GM12874 (cell line): ENCODE data around the gene TMEM182.

Experiments
- TF ChIP-seq, protein P1 (sequence below): IDR thresholded peaks from 2 replicates; pipeline ENCODE4 v1.5.1; 2011; ENCODE audit warnings: low read depth, mild to moderate bottlenecking, control low read depth, low read length, moderate library complexity; ENCODE audit not compliant: insufficient read depth

TMEM182 gene

DNA sequence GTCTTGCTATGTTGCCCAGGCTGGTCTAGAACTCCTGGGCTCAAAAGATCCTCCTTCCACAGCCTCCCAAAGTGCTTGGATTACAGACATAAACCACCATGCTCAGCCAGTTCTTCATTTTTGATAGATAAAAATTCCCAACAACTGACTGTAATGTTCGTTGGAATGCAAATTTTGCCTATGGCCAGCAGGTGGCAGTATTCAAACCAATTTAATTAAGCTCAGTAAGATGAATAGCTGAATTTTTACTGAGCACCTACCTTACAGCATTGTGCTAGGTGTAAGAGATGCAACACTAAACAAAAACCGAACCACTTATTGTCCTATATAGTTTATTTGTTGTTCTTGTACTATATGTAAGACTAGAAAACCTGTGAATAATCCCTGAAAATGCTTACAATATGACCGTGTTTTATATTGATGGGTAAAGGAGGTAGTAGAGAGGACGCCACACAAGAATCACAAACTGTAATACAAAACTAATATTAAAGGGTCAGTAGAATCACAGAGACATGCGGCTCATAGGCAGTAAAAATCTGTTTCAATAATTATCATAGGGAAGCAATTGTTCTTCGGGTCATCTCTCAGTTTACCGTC, 8.2 kb upstream of the TMEM182 start:
- TF ChIP-seq, protein P1, sequence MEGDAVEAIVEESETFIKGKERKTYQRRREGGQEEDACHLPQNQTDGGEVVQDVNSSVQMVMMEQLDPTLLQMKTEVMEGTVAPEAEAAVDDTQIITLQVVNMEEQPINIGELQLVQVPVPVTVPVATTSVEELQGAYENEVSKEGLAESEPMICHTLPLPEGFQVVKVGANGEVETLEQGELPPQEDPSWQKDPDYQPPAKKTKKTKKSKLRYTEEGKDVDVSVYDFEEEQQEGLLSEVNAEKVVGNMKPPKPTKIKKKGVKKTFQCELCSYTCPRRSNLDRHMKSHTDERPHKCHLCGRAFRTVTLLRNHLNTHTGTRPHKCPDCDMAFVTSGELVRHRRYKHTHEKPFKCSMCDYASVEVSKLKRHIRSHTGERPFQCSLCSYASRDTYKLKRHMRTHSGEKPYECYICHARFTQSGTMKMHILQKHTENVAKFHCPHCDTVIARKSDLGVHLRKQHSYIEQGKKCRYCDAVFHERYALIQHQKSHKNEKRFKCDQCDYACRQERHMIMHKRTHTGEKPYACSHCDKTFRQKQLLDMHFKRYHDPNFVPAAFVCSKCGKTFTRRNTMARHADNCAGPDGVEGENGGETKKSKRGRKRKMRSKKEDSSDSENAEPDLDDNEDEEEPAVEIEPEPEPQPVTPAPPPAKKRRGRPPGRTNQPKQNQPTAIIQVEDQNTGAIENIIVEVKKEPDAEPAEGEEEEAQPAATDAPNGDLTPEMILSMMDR = peak; percentile 52; the same call in 1 of the 2 replicates

DNA sequence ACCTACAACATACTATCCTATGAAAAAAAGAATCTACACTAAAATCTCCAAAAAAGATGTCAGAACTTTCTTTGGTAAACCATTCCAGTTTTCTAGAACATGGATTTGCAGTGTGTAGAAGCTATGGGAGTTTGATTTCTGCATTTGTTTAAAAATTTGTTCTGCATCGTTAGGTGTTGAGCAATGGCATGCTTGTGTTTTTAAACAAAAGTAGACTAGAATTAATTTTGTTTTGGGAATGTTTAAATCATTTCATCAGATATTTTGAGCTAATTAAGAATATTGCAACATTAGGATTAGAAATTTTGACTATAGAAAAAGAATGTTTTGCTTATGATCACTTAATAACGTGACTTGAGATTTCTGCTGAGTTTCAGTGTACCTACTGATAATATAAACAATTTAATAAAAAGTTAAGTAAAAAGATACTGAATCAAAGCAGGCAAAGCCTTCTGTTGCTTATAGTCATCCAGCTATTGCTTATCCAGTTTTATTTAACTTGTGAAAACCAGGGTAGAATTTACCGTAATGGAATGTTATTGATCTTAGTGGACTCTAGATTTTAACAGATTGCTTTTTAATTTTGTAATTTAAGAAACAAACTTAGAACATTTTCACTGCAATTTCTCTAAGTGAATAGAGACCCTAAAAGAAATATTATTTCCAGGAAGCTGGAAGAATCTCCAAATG, 7.2 kb upstream of the TMEM182 start:
- TF ChIP-seq, protein P1 = no peak

DNA sequence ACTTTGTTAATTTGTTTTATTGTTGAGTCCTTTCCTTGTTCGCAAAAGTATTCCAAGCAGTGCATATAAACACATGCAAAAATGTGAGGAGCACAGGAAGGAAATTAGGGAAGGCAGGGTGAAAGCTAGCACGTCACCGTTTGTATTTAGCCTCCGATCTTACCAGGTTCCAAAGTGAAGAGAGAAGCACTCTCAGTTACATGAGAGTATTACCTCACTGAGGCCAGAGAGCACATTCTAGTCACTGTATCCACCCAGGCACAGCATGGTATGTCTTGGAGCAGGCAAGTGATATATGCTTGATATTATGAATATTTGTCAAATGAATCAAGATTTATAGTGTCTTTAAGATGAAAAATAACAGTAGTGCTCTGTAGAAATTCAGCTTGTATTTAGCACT, 6.5 kb upstream of the TMEM182 start:
- TF ChIP-seq, protein P1 = no peak

DNA sequence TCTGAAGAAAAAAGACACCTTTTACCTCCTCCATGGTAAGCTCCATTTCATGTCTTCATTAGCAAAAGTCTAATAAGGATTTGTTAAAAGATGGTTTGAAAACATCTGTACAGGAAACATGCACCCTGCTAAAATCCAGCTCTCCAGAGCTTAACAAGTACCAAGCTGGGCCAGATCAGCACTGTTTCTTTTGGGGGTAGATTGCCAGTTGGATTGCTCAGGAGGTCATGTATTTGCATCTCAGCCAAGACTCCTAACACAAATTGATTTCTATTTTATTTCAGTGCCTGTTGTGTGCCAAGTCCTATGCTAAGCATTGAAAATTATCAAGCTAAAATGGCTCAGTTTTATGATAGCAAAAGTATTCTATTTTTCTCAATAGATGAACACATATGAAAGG, 3.4 kb upstream of the TMEM182 start:
- TF ChIP-seq, protein P1 = no peak

DNA sequence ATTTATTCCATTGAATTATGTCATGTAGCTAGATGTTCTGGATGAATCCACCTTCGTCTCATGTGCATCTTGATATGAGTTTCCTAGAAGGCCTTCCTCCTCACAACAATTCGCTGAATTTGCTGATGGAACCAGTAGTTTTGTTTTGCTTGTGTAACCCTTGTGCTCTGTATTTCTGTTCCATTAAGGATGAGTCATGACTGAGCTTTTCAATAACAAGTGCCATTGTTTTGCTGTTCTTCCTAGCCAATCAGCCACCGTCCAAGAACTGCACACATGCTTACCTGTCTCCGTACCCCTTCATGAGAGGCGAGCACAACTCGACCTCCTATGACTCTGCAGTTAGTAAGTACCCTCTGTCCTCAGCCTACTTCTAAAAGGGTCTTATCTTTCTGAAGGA, 2.3 kb downstream of the TMEM182 start:
- TF ChIP-seq, protein P1 = no peak

DNA sequence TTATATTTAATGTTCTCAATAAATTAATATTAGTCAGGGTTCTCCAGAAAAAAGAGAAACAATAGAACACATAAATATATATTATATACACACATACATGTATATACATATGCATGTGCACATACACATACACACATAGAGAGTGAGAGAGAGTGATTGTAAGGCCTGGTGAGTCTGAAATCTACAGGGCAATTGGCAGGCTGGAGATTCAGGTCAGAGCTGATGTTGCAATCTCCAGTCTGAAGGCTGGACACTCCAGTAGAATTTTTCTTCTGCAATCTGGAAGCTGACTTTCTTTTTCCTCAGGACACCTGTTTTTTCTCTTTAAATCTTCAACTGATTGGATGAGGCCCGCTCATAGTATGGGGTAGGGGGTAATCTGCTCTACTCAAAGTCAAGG, 3.2 kb downstream of the TMEM182 start:
- TF ChIP-seq, protein P1 = no peak

DNA sequence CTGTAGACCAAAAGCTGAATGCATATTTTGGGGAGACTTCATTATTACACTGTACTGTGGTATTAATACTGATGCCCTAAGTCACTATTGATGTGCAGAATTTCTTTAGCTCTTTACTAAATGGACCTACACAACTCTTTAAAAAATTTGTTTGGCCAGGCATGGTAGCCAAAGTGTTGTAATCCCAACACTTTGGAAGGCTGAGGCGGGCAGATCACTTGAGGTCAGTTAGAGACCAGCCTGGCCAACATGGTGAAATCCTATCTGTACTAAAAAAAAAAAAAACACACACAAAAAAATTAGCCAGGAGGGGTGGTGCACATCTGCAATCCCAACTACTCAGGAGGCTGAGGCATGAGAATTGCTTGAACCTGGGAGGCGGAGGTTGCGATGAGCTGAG, 6.4 kb downstream of the TMEM182 start:
- TF ChIP-seq, protein P1 = no peak
